GM12872 (cell line): ENCODE results near the gene MCTP1.

Experiments
- CTCF ChIP-seq: IDR thresholded peaks from 3 replicates; pipeline ENCODE4 v1.5.1; 2011; ENCODE audit warnings: low read depth, mild to moderate bottlenecking, low read length, moderate library complexity; ENCODE audit not compliant: insufficient read depth

The MCTP1 gene

GRCh38 chr5:95284572-95285408 is at the start of gene MCTP1:
TSS of gene MCTP1 (minus strand) at chr5:95285094.
- TF ChIP-seq CTCF = no peak

- no peak for TF ChIP-seq CTCF
Measured at GRCh38 chr5:95332158-95332557, 47.3 kb upstream of the MCTP1 start.

GRCh38 chr5:95331358-95331757 is 46.5 kb upstream of the MCTP1 start:
- TF ChIP-seq CTCF = no peak

- TF ChIP-seq CTCF = no peak
Measured at GRCh38 chr5:95327211-95327610, 42.3 kb upstream of the MCTP1 start.

GRCh38 chr5:95317687-95318086 is 32.8 kb upstream of the MCTP1 start:
- TF ChIP-seq CTCF = no peak

GRCh38 chr5:95317085-95317484 is 32.2 kb upstream of the MCTP1 start:
- no peak for TF ChIP-seq CTCF

GRCh38 chr5:95304711-95305110 is 19.8 kb upstream of the MCTP1 start:
- TF ChIP-seq CTCF = no peak

GRCh38 chr5:95298651-95299050 is 13.8 kb upstream of the MCTP1 start:
- no peak for TF ChIP-seq CTCF
